Stimulated activated naive CD8-positive, alpha-beta T cell treated with anti-CD3 and anti-CD28 coated beads, Interleukin-15, Interleukin-2, amounts not matched to agents 100 ng/mL and 50 ng/mL, for 24 hours (primary cell): ENCODE data around the gene ADAM17.

ENCODE experiments used
- H3K27ac Mint-ChIP-seq: one replicate; pipeline ENCODE4 v1.8.0; 2021; ENCODE audit warnings: mild to moderate bottlenecking, mixed read lengths
- H3K27me3 Mint-ChIP-seq: one replicate; pipeline ENCODE4 v1.8.0; 2021; ENCODE audit warnings: mixed read lengths
- H3K36me3 Mint-ChIP-seq: one replicate; pipeline ENCODE4 v1.8.0; 2021; ENCODE audit warnings: low read depth, mixed read lengths
- H3K4me1 Mint-ChIP-seq: one replicate; pipeline ENCODE4 v1.8.0; 2021; ENCODE audit warnings: low read depth, mixed read lengths
- H3K4me3 Mint-ChIP-seq: one replicate; pipeline ENCODE4 v1.8.0; 2021; ENCODE audit warnings: mild to moderate bottlenecking, mixed read lengths
- H3K9me3 Mint-ChIP-seq: one replicate; pipeline ENCODE4 v1.8.0; 2021; ENCODE audit warnings: mixed read lengths

Gene ADAM17

DNA sequence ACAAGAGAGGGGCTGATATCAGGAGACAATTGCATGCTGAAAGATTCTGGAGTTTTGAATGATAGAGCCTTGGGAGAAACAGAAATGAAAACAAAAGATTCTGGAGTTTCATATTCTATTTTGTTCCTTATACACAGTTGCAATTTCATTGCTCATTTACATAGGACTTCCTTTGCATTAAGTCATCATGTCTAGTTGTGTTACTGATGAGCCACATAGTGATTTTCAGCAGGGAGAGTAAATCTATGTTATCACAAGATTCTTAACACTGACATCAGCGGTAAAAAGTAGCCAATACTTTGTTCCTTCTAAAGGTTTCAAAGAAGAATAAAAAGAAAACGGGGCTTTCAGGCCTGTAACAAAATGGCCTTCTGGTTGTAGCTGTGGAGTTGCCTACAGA is 7.1 kb downstream of the ADAM17 start:
- Mint-ChIP-seq H3K27me3 (no peaks in the 10 kb centered on the region), H3K27ac (peak overlapping the region; percentile 86), H3K4me1 (peaks cover 85% of the 10 kb centered on the region), H3K4me3 (peak overlapping the region; percentile 59), H3K9me3 (no peaks in the 10 kb centered on the region), H3K36me3 (peaks cover 3% of the 10 kb centered on the region)

DNA sequence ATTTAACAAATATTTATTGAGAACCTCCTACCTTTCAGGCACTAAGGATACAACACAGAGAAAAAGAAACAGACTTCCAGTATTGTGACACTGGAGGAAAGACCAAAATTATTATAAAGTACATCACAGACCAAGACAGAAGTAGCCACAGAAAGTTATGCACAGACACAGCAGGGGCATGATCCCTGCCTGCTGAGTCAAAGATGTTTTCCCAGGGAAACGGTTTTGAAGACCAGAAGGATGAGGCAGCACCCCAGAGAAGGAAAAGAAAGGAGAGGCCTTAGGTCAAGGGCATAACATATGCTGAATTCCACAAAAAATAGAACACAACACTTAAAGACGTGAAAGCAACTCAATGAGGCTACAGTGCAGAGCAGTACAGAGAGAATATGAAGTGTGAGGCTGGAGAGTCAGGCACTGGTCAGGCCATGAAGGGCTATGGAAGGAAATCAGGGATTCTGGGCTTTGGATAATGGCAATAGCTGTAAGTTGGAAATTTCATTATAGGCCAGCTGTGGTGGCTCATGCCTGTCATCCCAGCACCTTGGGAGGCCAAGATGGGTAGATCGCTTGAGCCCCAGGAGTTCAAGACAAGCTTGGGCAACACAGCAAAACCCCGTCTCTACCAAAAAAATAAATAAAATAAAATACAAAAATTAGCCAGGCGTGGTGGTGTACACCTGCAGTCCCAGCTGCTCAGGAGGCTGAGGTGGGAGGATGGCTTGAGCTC is 8.2 kb downstream of the ADAM17 start:
- Mint-ChIP-seq H3K27ac (peak overlapping the region; percentile 22), H3K9me3 (no peaks in the 10 kb centered on the region), H3K27me3 (no peaks in the 10 kb centered on the region), H3K36me3 (peaks cover 9% of the 10 kb centered on the region), H3K4me3 (peak overlapping the region; percentile 59), H3K4me1 (peaks cover 80% of the 10 kb centered on the region)

DNA sequence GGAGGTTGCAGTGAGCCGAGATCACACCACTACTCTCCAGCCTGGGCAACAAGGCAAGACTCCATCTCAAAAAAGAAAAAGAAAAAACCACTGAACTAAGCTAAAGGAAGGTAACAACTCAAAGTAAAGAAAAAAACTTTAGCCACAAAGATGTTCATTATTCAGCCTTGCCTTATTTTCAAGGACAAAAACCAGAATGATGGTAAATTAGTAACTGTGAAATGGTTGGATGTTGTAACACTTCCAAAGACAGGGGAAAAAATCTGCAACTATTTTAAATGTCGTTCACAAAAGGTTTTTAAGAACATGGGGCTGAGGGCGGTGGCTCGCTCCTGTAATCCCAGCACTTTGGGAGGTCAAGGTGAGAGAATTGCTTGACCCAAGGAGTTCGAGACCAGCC is 10.1 kb downstream of the ADAM17 start:
- no peak overlapping the region for H3K27ac Mint-ChIP-seq
- H3K27me3 Mint-ChIP-seq = no peaks in the 10 kb centered on the region

DNA sequence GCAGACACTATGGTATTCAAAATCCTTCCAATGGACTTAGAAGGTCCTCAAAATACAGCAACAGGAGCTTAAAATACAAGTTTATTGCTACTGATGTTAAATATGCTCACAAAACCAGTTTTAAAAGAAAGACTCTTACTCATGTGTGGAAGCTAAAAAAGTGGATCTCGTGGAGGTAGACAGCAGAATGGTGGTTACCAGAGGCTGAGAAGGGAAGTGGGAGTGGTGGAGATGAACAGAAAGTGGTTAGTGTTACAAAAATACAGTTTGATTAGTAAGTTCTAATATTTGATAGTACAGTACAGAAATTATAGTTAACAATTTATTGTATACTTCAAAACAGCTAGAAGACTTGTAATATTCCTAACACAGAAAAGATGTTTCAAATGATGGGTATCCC is 12.1 kb downstream of the ADAM17 start:
- Mint-ChIP-seq H3K4me1 (peaks cover 67% of the 10 kb centered on the region), H3K27ac (no peak overlapping the region)

More for the DNA sequence above, 10.1 kb downstream of the ADAM17 start:
- Mint-ChIP-seq H3K36me3 (peaks cover 13% of the 10 kb centered on the region), H3K4me1 (peaks cover 65% of the 10 kb centered on the region), H3K9me3 (no peaks in the 10 kb centered on the region), H3K4me3 (no peak overlapping the region)

DNA sequence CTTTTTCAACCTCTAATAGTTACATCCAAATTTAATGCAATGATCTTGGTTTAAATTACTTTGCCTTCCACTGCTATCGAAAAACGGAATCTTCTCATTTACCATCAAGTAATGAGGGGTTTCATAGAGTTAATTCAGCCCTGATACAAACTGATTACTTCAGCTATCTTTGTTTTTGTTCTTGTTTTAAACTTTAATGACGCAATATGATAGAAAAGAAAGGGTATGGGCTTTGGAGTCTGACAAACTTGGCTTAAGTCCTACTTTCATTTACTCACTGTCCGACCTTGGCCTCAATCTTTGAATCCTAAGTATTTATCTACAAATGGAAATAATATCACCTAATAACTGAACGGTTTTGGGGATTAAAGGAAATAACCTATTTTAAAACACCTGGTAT is 16.1 kb downstream of the ADAM17 start:
- H3K4me3 Mint-ChIP-seq = no peak overlapping the region
- peaks cover 20% of the 10 kb centered on the region for H3K36me3 Mint-ChIP-seq

More for the DNA sequence above, 12.1 kb downstream of the ADAM17 start:
- Mint-ChIP-seq H3K36me3 (peaks cover 13% of the 10 kb centered on the region), H3K27me3 (no peaks in the 10 kb centered on the region), H3K9me3 (no peaks in the 10 kb centered on the region), H3K4me3 (no peak overlapping the region)

DNA sequence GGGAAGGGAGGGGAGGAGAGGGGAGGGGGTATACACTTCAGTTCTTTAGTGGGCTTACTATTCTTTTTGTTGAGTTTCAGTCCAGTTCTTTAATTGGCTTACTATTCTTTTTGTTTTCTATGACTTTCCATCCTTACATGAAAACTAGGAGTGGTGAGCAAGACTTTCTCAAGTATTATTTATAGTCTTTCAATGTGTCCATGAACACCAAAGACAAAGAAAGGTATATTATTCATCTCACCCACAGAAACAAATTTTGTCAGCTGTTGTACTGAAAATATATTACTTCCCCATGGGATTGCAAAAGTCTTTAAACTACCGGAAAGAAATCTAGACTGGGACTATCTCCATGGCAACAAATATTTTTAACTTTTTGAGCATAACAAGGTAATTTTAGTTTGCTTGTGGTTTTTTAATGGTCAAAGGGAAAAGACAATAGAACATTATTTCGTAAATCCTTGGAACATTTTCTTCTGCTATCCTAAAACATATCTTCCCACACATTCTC is 17.6 kb downstream of the ADAM17 start:
- H3K4me1 Mint-ChIP-seq = peaks cover 50% of the 10 kb centered on the region
- H3K4me3 Mint-ChIP-seq = no peak overlapping the region
- no peaks in the 10 kb centered on the region for H3K27me3 Mint-ChIP-seq
- peaks cover 13% of the 10 kb centered on the region for H3K36me3 Mint-ChIP-seq
- peak overlapping the region; percentile 21 for H3K27ac Mint-ChIP-seq
- no peaks in the 10 kb centered on the region for H3K9me3 Mint-ChIP-seq

More for the DNA sequence above, 16.1 kb downstream of the ADAM17 start:
- Mint-ChIP-seq H3K27me3 (no peaks in the 10 kb centered on the region), H3K4me1 (peaks cover 65% of the 10 kb centered on the region), H3K27ac (no peak overlapping the region), H3K9me3 (no peaks in the 10 kb centered on the region)

DNA sequence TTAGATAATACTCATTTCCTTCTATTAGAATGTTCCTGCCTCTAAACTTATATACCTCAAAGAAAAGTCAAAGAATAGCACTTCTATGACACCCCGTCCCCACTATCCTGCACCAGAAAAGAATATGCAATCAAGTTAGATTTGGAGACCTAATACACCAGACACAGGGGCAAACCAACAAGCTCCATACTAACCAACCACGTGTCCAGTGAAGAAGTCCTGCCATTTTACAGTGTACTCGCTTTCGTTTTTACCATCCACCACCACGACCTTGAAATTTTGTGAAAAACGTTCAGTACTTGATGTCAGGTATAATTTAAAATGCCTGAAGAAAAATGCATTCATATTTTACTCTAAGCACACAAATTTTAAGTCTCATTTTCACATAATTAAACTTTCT is 19.1 kb downstream of the ADAM17 start:
- Mint-ChIP-seq H3K27me3 (no peaks in the 10 kb centered on the region), H3K9me3 (no peaks in the 10 kb centered on the region), H3K36me3 (peaks cover 12% of the 10 kb centered on the region), H3K27ac (no peak overlapping the region), H3K4me3 (no peak overlapping the region), H3K4me1 (peaks cover 49% of the 10 kb centered on the region)

DNA sequence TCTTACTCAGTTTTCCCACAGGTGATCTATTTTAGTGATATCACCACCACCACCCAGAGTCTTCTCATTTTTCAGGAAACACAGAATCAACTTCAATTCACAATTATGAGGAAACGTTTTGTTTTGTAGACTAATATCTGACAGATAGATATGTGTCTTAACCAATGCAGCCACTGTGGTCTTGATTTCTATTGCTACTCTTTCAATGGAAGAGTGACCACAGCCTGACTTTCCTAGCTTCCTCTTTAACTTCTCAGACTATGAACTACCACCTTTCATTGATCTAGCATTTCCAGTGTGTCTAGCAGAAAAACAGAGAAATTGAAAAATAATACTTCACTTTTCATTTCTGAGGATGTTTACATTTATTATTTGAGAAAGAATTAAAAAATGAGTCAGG is 20.5 kb downstream of the ADAM17 start:
- H3K27me3 Mint-ChIP-seq = no peaks in the 10 kb centered on the region
- H3K36me3 Mint-ChIP-seq = peaks cover 16% of the 10 kb centered on the region

DNA sequence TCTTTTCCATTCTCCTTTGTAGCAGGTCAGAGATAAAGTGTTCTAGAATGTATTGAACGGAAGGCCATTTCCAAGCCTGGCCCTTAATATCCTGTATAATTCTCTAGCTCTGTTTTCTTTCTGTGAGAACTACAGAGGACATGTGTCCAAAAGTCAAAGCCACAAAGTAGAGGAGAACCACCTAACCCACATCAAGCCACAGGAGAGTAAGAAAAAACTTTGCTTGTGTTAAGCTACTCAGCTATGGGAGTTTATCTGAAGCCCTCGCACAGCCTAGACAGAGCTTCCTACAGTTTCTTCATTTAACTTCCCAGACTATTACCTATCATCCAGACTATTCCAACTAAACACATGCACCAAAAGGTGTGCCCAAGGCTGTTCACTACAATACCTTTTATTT is 22.0 kb downstream of the ADAM17 start:
- H3K4me3 Mint-ChIP-seq = no peak overlapping the region

More for the DNA sequence above, 20.5 kb downstream of the ADAM17 start:
- Mint-ChIP-seq H3K27ac (no peak overlapping the region), H3K4me3 (no peak overlapping the region), H3K9me3 (no peaks in the 10 kb centered on the region), H3K4me1 (peaks cover 48% of the 10 kb centered on the region)

DNA sequence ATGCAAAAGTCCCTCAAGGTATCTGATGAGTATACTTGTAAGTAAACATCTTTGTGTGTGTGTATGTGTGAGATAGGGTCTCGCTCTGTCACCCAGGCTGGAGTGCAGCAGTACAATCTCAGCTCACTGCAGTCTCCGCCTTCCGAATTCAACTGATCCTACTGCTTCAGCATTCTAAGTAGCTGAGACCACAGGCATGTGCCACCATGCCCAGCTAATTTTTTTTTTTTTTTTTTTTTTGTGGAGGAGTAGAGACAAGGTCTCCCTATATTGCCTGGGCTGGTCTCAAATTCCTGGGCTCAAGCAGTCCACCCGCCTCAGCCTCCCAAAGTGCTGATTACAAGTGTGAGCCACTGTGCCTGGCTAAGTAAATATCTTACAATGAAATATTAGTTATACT is 23.2 kb downstream of the ADAM17 start:
- Mint-ChIP-seq H3K27me3 (no peaks in the 10 kb centered on the region), H3K9me3 (no peaks in the 10 kb centered on the region), H3K27ac (no peak overlapping the region), H3K4me3 (no peak overlapping the region), H3K4me1 (peaks cover 22% of the 10 kb centered on the region), H3K36me3 (peaks cover 37% of the 10 kb centered on the region)

More for the DNA sequence above, 22.0 kb downstream of the ADAM17 start:
- no peak overlapping the region for H3K27ac Mint-ChIP-seq
- H3K36me3 Mint-ChIP-seq = peaks cover 26% of the 10 kb centered on the region
- H3K9me3 Mint-ChIP-seq = no peaks in the 10 kb centered on the region
- peaks cover 35% of the 10 kb centered on the region for H3K4me1 Mint-ChIP-seq
- no peaks in the 10 kb centered on the region for H3K27me3 Mint-ChIP-seq

DNA sequence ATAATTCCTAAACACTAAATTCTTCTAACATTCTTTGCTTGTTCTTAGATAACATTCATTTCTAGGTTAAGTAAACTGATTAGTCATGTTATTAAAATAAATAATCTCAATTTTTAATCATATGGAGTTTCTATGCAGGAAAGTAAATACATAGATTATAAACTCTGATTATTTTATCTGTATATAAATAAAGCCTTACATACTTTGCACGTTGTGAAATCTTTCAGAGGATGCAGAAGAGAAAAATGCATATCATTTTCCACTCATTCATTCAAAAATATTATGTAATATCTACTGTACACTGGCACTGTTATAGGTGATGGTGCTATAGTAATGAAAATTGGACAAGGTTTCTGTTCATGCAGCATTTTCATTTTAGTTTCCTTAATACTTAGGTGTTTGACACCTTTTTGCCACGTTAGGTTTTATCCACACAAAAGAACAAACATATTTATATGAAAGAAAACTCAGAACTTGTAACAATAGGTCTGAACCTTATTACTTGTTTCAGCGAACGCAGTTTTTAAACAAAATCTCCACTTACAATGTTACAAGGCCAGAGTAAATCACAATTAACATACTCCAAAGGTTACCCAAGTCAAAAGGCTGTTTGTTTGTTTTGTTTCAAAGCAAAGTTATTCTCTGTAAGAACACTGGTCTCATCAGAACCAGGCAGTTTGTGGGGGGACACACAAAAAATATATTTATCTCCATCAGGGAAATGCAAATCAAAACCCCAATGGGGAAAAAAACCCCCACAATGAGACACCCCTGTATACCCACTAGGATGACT is 27.4 kb downstream of the ADAM17 start:
- H3K9me3 Mint-ChIP-seq = no peaks in the 10 kb centered on the region
- no peak overlapping the region for H3K4me3 Mint-ChIP-seq
- no peaks in the 10 kb centered on the region for H3K4me1 Mint-ChIP-seq
- H3K27me3 Mint-ChIP-seq = no peaks in the 10 kb centered on the region
- no peak overlapping the region for H3K27ac Mint-ChIP-seq
- H3K36me3 Mint-ChIP-seq = peaks cover 62% of the 10 kb centered on the region

DNA sequence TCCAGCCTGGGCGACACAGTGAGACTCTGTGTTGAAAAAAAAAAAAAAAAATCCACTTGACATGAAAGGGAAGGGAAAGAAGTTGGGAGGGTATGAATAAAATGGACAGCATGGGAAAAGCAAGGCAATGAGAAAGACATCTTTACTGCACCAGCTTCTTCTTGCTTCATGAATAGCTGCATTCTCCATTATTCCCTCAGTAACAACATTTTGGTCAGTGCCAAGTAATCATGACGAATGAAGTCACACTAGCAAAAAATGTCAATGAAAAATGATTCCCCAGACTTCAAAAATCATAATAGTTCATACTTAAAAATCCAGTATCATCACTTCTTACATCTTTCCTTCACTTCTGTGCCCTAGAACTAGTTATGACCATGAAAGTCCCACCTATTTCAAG is 30.4 kb downstream of the ADAM17 start:
- Mint-ChIP-seq H3K36me3 (peaks cover 66% of the 10 kb centered on the region), H3K4me1 (no peaks in the 10 kb centered on the region), H3K27ac (no peak overlapping the region), H3K9me3 (no peaks in the 10 kb centered on the region), H3K27me3 (no peaks in the 10 kb centered on the region), H3K4me3 (no peak overlapping the region)

DNA sequence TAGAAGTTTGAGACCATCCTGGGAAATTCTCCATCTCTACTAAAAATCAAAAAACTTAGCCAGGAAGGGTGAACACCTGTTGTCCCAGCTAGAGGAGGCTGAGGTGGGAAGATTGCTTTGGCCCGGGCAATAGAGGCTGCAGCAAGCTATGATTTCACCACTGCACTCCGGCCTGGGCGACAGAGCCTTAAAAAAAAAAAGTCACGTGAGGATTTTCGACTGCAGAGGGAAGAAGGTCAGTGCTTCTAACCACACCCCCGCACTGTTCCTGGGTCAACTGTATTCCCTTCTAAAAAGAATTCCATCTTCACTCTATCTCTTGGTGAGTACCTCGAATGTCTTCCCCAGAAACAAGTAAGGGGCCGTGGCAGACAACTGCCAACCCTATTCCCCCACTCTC is 31.3 kb downstream of the ADAM17 start:
- no peak overlapping the region for H3K4me3 Mint-ChIP-seq
- no peak overlapping the region for H3K27ac Mint-ChIP-seq
- no peaks in the 10 kb centered on the region for H3K4me1 Mint-ChIP-seq
- H3K27me3 Mint-ChIP-seq = no peaks in the 10 kb centered on the region
- H3K9me3 Mint-ChIP-seq = no peaks in the 10 kb centered on the region
- peaks cover 66% of the 10 kb centered on the region for H3K36me3 Mint-ChIP-seq

DNA sequence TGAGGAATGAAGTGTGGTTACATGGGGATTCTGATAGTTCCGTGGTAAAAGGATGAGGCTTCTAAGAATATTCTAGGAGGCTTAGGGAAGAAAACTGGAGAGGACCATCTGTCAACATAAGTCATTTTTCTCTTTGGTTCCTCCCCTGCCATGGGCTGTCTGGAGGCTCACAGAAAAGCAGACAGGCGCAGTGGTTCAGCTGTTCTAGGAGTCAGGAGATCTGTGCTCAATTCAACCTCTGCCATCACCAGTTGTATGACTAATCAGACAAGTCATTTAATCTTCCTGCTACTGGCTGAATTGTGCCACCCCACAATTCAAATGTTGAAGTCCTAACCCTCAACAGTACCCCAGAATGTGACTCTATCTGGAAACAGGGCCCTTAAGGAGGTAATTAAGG is 36.4 kb downstream of the ADAM17 start:
- peak overlapping the region; percentile 47 for H3K27ac Mint-ChIP-seq
- H3K9me3 Mint-ChIP-seq = no peaks in the 10 kb centered on the region
- H3K27me3 Mint-ChIP-seq = no peaks in the 10 kb centered on the region
- H3K4me1 Mint-ChIP-seq = no peaks in the 10 kb centered on the region
- H3K4me3 Mint-ChIP-seq = no peak overlapping the region
- H3K36me3 Mint-ChIP-seq = peaks cover 57% of the 10 kb centered on the region

DNA sequence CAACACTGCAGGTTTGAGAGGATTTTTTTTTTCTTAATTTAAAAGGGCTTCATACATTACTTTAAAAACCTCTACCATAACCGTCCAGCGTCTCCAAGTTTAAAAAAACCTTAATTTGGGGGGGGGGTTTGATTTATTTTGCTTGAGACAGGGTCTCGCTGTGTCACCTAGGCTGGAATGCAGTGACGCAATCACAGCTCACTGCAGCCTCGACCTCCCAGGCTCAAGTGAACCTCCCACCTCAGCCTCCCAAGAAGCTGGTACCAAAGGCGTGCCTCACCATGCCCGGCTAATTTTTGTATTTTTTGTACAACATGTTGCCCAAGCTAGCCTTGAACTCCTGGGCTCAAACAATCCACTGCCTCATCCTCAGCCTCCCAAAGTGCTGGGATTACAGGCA is 36.9 kb downstream of the ADAM17 start:
- Mint-ChIP-seq H3K27me3 (no peaks in the 10 kb centered on the region), H3K27ac (no peak overlapping the region), H3K4me3 (no peak overlapping the region), H3K4me1 (no peaks in the 10 kb centered on the region), H3K9me3 (no peaks in the 10 kb centered on the region), H3K36me3 (peaks cover 52% of the 10 kb centered on the region)
